HG03457 (cell line): Measurements from ENCODE around the gene RPS15A.

Experiments
- ATAC-seq: cut with Tn5 transposase; IDR thresholded peaks from one replicate; pipeline ENCODE4 v1.9.1; 2021; ENCODE audit warnings: moderate number of reproducible peaks; ENCODE audit not compliant: unreplicated experiment

The RPS15A gene

DNA sequence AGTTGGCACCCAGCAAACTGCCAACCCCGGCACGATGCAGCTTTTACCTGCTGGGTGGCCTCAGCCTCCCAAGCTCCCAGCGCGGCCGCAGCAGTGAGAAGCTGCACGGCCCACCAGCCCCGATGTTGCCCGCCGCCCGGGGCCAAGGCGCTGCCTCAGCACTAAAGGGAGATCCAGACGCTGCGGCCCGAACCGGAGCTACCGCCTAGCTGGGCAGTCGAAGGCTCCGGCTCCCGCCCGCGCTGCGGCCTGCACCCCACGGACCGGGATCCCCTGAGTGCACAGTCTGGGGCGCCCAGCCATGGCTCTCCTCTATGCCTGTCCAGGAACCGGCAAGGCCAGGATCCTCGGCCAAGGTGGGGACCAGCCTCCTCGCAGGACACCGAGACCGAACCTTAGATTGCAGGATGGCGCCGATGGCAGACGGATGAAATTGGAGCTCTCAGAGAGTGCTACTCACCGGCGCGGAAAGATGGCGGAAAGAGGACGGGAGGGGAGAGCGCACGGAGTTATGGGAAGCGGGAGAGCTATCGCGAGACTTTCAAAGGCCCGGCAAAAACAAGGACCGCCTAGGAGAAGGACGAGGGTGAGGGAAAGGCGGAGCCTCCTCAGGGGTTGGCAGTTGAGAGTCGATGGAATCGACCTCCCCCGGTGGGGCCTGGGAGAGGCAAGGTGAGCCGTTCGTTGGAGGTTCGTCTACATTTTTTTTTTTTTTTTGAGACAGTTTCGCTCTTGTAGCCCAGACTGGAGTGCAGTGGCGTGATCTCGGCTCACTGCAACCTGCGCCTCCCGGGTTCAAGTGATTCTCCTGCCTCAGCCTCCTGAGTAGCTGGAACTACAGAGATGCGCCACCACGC lies at the start of gene RPS15A:
Gene RPS15A (minus strand): TSS at position 485 of the 857 bp plus-strand sequence. CDS start 1,221 bp downstream, outside the sequence.
- ATAC-seq, result peak; percentile 65

DNA sequence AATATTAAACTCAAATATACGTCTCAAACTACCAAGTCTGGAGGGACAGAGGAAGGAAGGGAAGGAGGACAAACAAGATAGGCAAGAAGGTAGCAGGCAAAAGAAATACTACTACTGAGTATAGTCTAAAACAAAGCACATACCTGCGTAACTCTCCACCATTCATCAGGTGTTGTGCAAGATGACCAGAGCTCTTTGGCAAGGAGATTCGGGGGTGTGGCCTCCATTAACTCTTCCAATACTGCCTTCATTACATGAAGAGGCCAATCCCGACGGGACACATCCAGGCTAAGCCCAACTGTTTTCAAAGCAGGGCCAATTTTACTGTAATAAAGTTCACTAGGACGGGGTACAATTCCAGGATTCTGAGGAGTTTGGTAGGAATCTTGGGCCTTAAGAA lies 49.4 kb upstream of the RPS15A start:
- ATAC-seq, result no peak

DNA sequence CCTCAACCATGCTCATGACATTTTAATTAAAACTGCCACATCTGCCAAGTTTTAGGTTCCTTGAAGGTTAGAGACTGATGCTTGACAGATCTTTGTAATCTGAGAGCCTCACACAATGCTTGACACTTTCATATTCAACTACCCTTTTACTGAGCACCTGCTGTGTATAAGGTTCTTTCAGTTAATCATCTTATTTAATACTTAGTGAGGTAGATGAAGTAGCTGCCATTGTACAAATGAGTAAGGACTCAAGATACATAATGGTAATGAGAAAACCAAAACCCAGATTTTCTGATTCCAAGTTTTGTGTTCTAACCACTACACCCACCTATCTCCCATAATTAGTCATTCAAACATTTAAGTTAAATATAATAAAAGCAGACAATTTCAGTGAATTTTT lies 46.6 kb upstream of the RPS15A start:
- no peak for ATAC-seq

DNA sequence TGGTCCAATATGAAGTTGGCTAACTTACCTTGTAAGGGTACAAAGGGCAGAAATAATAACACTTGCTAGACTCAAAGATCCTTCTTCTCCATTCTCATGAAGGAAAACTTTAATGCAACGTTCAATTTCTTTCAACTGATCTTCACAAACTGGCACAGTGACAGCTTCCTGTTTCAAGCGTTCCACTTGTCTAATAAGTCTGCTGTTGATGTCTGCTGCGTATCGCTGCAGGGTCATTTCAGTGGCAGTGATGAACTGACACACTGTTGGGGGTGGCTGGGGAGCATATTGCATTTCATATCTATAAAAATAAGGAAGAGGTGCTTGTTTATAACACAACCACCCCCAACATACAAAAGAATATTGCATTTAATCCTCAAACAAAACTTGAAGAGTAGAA lies 44.7 kb upstream of the RPS15A start:
- ATAC-seq, result no peak

DNA sequence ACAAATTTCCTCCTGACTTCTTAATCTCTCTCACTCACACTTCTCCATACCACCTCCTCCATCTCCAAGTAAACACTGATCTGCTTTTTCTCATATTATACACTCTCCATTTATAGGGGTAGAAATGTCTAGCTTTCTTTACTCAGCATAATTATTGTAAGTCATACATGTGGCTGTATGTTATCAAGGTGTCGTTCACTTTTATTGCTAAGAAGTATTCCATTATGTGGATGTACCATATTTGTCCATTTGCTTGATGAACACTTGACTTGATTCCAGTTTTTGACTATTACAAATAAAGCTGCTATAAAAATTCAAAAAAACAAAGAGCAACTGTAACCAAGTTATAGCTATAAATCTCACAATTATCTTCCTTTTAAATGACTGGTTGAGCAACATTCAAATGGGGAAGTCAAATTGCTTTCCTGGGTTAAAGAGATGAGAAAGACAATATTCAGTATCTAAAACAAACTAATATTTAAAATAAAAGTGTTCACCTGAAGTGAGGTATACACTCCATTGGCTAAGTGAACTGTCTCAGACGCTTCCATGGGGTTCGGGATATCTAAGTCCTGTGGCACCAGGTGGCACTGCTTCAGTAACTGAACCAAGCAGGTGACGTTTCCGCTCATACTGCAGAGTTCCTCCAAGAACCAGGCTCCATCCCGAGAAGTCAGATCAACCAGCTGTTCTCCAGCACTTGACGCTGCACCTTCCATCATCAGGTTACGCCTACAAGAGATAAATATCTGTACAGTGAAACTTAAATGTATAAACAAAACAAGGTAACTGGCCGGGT lies 43.8 kb upstream of the RPS15A start:
- no peak for ATAC-seq

DNA sequence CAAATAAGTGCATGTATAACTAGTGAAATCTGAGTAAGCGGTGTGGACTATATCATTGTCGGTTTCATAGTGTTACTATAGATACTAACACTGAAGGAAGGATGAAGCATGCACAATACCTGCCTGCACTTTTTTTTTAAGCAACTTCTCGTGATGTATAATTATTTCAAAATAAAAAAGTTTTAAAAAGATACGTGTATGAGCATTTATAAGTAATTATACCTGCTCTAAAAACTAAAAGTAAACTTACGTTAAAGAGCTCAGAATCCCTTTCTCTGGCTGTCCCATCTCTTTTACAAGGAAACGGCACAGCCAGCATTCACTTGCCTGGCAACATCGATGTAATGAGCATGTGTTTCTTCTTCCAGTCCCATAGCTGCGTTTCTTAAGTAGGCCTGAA lies 42.5 kb upstream of the RPS15A start:
- ATAC-seq, result no peak

DNA sequence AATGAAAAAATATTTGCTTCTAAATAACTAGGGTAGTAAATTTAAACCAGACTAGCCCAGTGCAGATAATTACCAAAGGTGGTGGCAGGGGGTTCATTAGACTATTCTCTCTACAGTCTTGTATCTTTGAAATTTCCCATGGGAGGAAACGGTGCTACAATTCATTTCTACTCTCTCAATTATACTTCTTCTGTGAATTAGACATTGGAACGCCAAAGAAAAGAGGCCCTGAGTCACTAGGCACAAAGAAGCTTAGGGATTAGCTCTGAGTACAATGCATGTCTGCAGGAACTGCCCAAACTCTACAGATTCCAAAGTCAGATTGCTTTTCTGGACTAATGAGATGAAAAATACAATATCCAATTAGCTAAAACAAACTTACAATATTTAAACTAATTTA lies 41.9 kb upstream of the RPS15A start:
- ATAC-seq, result no peak

DNA sequence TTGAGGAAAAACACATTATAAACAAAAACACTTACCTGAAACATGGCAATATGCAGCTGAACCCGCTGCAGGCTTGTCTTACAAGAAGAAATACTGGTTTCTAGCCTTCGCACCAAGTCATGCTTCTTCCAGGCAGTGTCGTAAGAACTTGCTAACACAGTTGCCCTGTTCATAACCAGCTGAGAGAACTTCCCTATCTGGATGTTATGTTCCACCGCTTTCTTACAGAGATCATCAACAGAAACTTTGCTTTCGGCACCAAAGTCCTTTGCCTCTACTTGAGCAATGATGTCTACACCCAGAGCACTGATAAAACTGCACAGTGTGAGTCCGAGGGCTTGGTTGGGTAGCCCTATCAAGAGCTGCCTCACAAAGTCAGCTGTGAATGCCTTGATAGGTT lies 39.1 kb upstream of the RPS15A start:
- ATAC-seq, result no peak

DNA sequence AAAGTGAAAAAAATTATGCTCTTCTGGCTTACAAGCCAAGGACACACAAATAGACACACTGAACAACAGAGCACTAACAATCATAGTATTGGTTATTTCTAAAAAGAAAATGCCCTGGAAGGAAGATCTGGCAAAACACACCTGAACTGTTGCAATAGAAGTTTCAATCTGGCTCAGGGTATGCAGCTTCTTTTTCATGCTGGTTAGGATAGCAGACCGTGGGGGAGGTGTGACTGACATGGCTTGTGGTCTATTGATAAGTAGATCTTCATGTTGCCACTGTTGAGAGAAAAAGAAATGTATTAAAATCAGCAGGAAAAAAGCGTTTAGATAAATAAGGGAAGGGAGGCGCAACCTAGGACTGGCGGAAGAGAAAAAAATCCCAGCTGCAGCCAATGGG lies 37.8 kb upstream of the RPS15A start:
- ATAC-seq, result no peak

DNA sequence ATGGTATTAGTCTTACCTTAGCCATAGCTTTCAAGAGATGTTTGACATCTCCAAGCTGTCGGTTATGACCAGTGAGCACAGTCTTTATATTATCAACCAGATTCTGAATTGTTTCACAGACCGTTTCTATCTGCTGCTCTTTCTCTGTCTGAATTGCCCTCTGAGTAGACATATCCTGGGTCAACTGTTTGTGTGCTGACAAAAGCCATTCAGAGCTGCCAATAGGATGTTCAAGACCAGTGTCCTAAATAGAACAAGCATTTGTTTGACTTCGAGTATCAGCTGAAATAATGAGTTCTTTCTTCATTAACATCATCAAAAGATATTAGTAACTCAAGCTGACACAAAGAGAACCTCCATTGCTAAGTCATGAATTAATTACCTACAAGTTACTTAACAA lies 26.2 kb upstream of the RPS15A start:
- ATAC-seq, result no peak

DNA sequence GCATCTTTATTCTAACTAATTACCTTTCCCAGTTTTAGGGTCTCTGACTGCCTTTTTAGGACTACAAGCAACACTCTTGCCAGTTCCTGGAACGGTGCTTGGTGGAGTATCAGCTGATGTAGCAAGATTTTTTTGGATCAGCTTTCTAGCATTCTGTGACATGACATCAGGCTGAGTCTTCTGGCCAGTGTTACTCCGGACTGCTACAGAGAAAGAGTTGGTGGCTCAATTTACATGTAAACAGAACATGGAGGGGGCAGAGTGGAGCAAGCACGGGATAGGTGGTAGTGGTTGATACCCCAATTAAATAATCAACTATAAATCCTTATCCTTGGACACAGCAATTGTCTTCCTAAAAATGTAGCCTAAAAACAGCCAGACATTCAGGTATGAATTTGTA lies 21.8 kb upstream of the RPS15A start:
- no peak for ATAC-seq

DNA sequence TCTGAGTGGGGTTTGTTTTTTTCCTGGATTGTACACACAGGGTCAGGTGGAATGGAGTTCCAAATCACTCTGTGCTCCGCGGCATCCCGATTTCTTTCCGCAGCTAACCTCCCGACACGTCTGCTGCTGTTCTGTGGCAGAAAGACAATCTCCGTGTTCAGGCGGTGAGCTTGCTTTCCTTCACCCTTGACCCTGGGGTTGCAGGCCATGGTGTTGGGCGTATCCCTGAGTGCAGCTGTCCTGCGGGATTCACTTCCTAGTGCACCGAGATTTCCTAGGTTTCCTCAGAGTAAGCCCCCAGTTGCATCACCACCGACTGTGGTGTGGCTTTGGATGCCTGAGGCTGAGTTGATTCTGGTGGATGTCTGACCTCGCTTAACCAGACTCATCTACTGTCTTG lies 19.0 kb upstream of the RPS15A start:
- no peak for ATAC-seq

DNA sequence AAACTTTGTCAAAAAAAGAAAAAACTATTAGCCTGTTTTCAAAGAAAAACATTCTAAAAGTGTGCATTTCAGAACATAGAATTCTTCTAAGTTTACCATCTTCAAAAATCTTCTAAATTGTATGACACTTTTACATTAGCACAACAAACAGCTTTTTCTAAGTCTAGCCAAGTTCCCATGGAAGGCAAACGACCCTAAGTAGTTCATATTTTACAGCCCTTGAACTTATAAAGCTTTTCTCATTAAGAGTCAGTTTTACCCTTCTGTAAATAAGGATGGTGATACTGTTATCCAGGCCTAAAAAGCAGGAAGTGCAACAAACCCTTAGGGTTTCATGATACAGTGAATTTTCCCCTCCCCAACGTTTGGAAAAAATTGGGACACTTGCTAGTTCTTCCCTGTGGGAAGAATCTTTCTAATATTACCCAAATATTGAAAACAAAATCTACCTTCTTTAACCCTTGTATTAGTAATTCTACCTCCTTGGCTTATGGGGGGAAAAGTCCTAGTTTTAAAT lies 15.2 kb upstream of the RPS15A start:
- ATAC-seq, result no peak

DNA sequence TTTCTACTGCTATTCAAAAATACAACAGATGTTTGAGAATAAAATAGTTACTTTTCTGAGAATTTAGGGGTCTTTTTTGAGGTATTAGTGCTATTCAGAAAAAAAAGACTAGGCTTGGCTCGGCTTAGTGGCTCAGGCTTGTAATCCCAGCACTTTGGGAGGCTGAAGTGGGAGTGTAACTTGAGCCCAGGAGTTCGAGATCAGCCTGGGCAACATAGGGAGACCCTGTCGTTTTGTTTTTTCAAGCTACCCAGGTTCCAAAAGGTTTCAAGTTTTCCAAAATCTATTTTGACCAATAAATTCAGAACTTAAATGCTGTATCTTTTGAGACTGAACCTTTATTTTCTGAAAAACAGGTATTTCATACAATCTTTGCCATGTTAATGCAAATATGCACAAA lies 14.4 kb upstream of the RPS15A start:
- ATAC-seq, result no peak

DNA sequence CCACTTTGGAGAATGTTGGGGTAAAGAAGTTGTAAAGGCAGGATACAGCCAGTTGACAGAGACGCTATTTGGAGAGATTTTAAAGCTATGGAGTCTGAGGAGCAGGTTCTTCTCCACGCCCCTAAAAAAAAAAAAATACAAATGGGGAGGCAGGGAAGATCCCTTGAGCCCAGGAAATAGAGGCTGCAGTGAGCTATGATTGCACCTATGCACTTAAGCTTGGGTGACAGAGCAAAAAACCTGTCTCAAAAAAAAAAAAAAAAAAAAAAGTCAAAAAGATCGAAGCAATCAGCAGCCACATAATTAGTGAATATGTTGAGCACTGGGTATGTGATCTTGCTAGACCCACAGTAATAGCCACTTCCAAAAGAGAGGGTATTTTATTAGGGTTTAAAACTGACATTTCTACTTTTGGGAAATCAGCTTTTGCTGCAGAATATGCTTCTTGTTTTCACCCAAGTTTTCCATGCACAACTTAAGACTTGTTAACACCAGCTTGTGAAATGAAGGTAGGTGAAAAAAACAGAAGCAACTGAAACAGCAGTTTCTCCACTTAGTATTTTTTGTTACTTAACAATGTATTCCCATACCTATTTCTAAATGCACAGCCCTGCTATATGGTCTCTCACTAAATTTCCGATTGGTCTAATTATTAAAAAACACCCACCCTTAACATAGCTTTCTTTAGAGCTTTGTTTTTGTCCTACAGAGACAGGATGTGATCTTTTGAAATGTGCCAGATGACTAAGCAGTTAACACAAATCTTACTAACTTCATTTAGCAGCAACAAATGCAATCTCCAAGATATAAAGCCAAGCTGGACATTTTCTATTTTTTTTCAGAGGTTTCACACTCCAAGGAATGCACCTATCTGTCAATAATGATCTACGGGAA lies 13.7 kb upstream of the RPS15A start:
- no peak for ATAC-seq

DNA sequence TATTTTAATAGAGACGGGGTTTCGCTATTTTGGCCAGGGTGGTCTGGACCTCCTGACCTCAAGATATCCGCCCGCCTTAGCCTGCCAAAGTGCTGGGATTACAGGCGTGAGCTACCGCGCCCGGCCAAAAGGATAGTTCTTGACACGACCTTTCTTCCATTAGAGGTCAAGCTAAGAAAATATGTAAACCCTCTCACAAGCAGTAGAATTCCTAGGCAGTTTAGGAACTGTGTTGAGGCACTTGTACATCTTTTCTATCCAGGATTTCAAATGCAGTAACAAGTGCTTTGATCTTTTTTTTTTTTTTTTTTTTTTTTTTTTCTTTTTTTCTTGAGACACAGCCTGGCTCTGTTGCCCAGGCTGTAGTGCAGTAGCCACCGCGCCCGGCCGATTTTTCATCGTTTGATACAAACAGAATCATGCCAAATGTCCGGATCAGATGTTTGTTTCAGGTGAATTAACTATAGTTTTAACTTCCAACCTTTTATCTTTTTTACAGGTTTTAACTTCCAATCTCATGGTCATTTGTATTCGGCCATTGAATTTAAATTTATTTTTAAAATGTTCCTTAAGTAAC lies 12.7 kb upstream of the RPS15A start:
- no peak for ATAC-seq

DNA sequence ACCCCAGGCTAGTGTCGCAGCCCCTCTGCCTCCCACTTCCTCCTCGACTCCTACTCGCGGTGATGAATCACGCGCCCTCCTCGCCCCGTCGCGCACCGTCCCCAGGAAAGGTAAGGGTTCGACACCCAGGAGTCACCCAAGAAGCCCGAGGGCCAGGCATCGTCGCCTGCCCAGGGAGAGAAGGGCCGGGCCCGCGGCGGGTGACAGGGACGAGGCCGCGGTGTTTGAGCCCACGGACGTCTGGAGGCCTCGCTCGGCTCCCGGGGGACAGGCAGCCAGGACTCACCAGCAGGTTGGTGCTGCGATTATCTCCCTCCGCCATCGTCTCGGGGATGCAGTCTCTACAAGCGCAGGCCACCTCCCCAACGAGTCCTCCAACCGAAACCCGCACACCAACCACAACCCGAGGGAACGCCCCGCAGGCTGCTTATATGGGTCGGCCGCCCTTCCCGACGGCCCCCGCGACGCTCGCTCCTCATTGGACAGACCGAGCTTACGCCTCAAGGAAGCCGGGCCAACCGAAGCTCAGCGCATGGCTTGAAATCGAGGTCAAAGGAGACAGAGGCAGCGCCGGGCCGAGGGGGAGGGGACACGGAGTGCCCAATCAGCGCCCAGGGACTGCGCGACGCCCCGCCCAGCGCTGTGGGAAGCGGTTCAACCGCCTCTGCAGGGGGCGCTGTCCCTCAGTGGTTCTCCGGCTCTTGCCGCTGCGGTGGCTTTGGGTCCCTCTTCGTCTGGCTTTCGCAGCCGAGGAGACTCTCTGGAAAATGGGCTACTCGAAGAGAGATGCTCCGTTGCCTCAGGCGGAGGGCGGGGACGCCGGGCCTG lies 11.2 kb upstream of the RPS15A start, which contains the start of gene ARL6IP1:
Gene ARL6IP1 (minus strand): TSS at position 405 of the 828 bp plus-strand sequence. CDS start 83 bp downstream, at position 322.
- peak; percentile 89 for ATAC-seq

DNA sequence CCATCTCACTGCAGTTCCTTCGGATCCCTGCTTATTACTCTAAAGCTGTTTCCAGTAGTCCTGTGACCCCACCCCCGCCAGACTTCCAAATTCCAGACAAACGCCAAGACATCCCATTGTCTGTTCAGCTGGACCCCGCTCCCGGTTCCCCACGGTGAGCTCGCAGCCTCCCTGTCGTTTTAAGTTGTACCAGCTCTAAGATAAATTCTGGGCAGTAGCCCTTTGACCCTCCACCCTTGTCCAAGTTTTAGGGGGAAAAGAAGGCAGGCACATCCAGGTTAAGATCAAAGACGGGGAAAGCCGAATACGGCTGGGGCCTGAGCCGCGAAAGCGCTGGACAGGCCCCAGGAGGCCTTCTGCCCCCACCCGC lies 10.6 kb upstream of the RPS15A start:
- no peak for ATAC-seq

DNA sequence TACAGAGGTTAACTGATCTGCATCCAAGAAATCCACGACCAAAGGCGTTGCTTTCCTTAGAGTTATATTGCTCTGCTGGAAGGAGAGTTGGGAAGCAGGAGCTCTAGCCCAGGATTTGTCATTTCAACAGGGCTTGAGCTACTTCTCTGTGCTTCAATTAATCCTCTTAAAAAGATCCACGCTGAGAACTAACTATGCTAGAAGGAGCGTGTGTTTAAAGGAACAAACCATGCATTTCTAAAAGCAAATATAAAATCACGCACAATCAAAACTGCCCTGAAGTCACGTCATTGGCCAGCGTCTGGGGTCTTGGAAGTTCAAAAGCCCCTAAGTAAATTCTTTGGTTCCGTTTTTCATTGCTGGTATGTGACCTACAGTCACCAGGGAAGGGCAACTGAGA lies 10.2 kb upstream of the RPS15A start:
- ATAC-seq, result no peak

DNA sequence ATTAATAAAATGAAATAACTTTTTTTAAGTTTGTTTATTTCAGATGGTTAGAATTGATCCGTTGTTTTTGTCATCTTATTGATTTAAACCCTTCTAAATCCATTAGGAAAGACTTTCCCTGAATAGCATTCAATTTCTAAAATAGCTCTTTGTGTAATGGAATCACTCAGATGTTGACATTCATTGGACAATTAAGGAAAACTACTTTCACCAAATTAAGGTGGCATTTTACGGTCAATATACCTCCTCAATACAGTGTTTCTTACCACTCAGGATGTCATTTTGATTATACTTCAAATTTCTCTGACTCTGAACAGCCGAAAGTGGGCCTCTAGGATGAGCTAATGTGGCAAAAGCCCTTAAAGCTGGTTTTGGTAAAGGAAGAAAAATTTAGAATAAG lies 9.4 kb upstream of the RPS15A start:
- no peak for ATAC-seq
